Testis (tissue), 2 donors: ENCODE measurements around the gene MTCL1.

Experiments
- POLR2A ChIP-seq: fragments of 450-650 bp; IDR thresholded peaks from one replicate; pipeline ENCODE4 v1.6.1; 2017; ENCODE audit warnings: antibody characterized with exemption, mild to moderate bottlenecking, moderate library complexity
- TF ChIP-seq, protein P1 (sequence below), 3 experiments: fragments of 450-650 bp in 2 of 3; fragments of 200-600 bp in 1 of 3; sonication (generic) in 1 of 3; IDR thresholded peaks; one replicate each; pipeline ENCODE4 v1.5.1; 2016 to 2019; ENCODE audit warnings: antibody characterized with exemption in 3 of 3, mild to moderate bottlenecking in 2 of 3, moderate library complexity in 1 of 3

- TF ChIP-seq, protein P1, sequence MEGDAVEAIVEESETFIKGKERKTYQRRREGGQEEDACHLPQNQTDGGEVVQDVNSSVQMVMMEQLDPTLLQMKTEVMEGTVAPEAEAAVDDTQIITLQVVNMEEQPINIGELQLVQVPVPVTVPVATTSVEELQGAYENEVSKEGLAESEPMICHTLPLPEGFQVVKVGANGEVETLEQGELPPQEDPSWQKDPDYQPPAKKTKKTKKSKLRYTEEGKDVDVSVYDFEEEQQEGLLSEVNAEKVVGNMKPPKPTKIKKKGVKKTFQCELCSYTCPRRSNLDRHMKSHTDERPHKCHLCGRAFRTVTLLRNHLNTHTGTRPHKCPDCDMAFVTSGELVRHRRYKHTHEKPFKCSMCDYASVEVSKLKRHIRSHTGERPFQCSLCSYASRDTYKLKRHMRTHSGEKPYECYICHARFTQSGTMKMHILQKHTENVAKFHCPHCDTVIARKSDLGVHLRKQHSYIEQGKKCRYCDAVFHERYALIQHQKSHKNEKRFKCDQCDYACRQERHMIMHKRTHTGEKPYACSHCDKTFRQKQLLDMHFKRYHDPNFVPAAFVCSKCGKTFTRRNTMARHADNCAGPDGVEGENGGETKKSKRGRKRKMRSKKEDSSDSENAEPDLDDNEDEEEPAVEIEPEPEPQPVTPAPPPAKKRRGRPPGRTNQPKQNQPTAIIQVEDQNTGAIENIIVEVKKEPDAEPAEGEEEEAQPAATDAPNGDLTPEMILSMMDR (IDR thresholded peaks at IDR 0.05), result no peak
- no peak for TF ChIP-seq POLR2A
These were observed 97.9 kb downstream of the MTCL1 start for GRCh38 chr18:8803063-8803795.
